Measurements from ENCODE around the gene TNNI3.

- TF ChIP-seq POLR2A (IDR thresholded peaks at IDR 0.05; ENCODE audit: low read depth, low read length) (no peak), EZH2 (IDR thresholded peaks at IDR 0.05; ENCODE audit: borderline replicate concordance, low read depth, low read length, severe bottlenecking) (no peak), JUN (IDR thresholded peaks at IDR 0.05; ENCODE audit: borderline replicate concordance, insufficient read depth, insufficient read length, low read depth) (no peak), CTCF (IDR thresholded peaks at IDR 0.05; ENCODE audit: extremely low read depth in 1 of 2, insufficient read depth in 1 of 2, low read depth in 1 of 2, low read length in 2 of 2) (no peak)
Observed at GRCh38 chr19:55157064-55157908, at the start of gene TNNI3.
